ENCODE measurements around the gene PCDHGB3.
A peak's percentile ranks its signal among the peaks of the same experiment; 100 is the strongest.
"Not testable (repeated sequence)": the region's sequence is repeated elsewhere in the genome, so short reads cannot be mapped to it uniquely, and the experiment has no call there.

Gene PCDHGB3

DNA sequence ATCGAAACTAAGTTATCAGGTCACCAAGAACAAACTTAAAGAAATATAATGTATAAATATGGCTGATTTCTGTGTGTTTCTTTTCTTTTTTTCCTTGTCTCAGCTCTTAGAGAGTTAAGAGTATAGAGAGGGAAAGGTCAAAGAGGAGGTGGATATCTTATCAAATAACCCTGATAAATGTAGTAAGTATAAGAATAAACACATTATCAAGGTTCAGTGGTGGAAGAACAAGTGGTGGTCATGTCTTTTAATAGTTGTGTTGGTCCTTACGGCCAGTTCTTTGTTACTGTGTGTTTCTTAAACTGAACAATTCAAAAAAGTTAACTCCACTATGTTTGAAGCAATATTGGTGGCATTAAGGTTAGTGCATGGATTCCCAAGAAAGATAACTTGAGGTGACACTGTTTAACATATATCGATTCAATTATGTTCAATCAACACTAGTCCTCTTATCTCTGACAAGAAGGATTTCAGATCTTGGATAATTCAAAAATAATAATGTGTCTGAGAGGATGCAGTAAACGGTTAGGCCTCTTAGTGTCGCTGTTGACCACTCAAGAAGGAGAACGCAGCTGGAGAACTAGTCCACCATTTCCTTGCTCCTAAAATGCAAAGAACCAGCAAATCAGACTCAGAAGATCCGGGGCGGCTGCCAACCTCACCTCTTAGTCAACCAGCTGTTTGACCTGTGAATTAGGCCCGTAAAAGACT lies 26.6 kb upstream of the PCDHGB3 start, which contains the start of gene PCDHGA3:
Gene PCDHGA3 (plus strand): TSS at position 588 of the 711 bp plus-strand sequence. CDS start 205 bp downstream, outside the sequence.
- peak within 1 kb of the TSS; percentile 35 for H3K4me3 ChIP-seq (ENCODE audit: insufficient read depth, low read depth, low read length)
- H3K27me3 ChIP-seq (ENCODE audit: control insufficient read depth, insufficient read depth, low read length, poor library complexity, severe bottlenecking), result no peaks in the 10 kb centered on the region
- H3K27ac ChIP-seq (ENCODE audit: insufficient read depth, low read depth, low read length, poor library complexity, severe bottlenecking), result no peak within 1 kb of the TSS
- H3K4me1 ChIP-seq (ENCODE audit: control insufficient read depth, insufficient read depth, low read length), result no peaks in the 10 kb centered on the region
- H3K36me3 ChIP-seq (ENCODE audit: control insufficient read depth, insufficient read depth, low read length), result no peaks in the 10 kb centered on the region
- peaks cover 7% of the 10 kb centered on the region for H3K9me3 ChIP-seq (ENCODE audit: control insufficient read depth, low read length)
- WGBS, 2 experiments, result 62 to 70% methylated on average over 7 to 8 of the region's 9 CpGs

DNA sequence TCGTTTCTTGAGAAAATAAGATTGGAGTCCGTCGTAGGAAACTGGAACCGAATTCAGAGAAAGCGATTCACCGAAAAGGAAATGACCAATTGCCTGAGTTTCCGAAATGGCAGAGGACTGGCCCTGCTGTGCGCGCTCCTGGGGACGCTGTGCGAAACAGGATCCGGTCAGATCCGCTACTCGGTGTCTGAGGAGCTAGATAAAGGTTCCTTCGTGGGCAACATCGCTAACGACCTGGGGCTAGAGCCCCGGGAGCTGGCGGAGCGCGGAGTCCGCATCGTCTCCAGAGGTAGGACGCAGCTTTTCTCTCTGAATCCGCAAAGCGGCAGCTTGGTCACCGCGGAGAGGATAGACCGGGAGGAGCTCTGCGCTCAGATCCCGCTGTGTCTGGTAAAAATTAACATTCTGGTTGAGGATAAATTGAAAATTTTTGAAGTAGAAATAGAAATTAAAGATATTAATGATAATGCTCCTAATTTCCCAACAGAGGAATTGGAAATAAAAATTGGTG lies 26.0 kb upstream of the PCDHGB3 start:
- no peaks in the 10 kb centered on the region for H3K27me3 ChIP-seq (ENCODE audit: control insufficient read depth, insufficient read depth, low read length, poor library complexity, severe bottlenecking)
- no peaks in the 10 kb centered on the region for H3K4me1 ChIP-seq (ENCODE audit: control insufficient read depth, insufficient read depth, low read length)
- H3K36me3 ChIP-seq (ENCODE audit: control insufficient read depth, insufficient read depth, low read length), result no peaks in the 10 kb centered on the region
- peak overlapping the region; percentile 35 for H3K4me3 ChIP-seq (ENCODE audit: insufficient read depth, low read depth, low read length)
- no peak overlapping the region for H3K27ac ChIP-seq (ENCODE audit: insufficient read depth, low read depth, low read length, poor library complexity, severe bottlenecking)
- peaks cover 7% of the 10 kb centered on the region for H3K9me3 ChIP-seq (ENCODE audit: control insufficient read depth, low read length)
- WGBS, 2 experiments, result 74 to 81% methylated on average over 31 of the region's 31 CpGs

DNA sequence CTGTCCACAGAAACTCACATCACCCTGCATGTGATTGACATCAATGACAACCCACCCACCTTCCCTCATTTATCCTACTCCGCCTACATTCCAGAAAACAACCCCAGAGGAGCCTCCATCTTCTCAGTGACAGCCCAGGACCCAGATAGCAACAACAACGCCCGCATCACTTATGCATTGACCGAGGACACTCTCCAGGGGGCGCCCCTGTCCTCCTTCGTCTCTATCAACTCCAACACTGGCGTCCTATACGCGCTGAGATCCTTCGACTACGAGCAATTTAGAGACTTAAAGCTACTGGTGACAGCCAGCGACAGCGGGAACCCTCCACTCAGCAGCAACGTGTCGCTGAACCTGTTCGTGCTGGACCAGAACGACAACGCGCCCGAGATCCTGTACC lies 24.7 kb upstream of the PCDHGB3 start:
- H3K4me3 ChIP-seq (ENCODE audit: insufficient read depth, low read depth, low read length), result no peak overlapping the region
- H3K9me3 ChIP-seq (ENCODE audit: control insufficient read depth, low read length), result peaks cover 7% of the 10 kb centered on the region
- 93% methylated on average over 20 of the region's 20 CpGs for WGBS, 2 experiments
- H3K4me1 ChIP-seq (ENCODE audit: control insufficient read depth, insufficient read depth, low read length), result no peaks in the 10 kb centered on the region
- no peaks in the 10 kb centered on the region for H3K27me3 ChIP-seq (ENCODE audit: control insufficient read depth, insufficient read depth, low read length, poor library complexity, severe bottlenecking)
- no peaks in the 10 kb centered on the region for H3K36me3 ChIP-seq (ENCODE audit: control insufficient read depth, insufficient read depth, low read length)
- no peak overlapping the region for H3K27ac ChIP-seq (ENCODE audit: insufficient read depth, low read depth, low read length, poor library complexity, severe bottlenecking)

DNA sequence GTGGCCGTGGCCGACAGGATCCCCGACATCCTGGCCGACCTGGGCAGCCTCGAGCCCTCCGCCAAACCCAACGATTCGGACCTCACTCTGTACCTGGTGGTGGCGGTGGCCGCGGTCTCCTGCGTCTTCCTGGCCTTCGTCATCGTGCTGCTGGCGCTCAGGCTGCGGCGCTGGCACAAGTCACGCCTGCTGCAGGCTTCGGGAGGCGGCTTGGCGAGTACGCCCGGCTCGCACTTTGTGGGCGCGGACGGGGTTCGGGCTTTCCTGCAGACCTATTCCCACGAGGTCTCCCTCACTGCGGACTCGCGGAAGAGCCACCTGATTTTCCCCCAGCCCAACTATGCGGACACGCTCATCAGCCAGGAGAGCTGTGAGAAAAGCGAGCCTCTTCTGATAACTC lies 24.0 kb upstream of the PCDHGB3 start:
- H3K36me3 ChIP-seq (ENCODE audit: control insufficient read depth, insufficient read depth, low read length); H3K9me3 ChIP-seq (ENCODE audit: control insufficient read depth, low read length); H3K27ac ChIP-seq (ENCODE audit: insufficient read depth, low read depth, low read length, poor library complexity, severe bottlenecking); H3K27me3 ChIP-seq (ENCODE audit: control insufficient read depth, insufficient read depth, low read length, poor library complexity, severe bottlenecking); H3K4me1 ChIP-seq (ENCODE audit: control insufficient read depth, insufficient read depth, low read length); H3K4me3 ChIP-seq (ENCODE audit: insufficient read depth, low read depth, low read length): not testable (repeated sequence)
- WGBS, 2 experiments, result 94% methylated on average over 20 to 26 of the region's 35 CpGs

DNA sequence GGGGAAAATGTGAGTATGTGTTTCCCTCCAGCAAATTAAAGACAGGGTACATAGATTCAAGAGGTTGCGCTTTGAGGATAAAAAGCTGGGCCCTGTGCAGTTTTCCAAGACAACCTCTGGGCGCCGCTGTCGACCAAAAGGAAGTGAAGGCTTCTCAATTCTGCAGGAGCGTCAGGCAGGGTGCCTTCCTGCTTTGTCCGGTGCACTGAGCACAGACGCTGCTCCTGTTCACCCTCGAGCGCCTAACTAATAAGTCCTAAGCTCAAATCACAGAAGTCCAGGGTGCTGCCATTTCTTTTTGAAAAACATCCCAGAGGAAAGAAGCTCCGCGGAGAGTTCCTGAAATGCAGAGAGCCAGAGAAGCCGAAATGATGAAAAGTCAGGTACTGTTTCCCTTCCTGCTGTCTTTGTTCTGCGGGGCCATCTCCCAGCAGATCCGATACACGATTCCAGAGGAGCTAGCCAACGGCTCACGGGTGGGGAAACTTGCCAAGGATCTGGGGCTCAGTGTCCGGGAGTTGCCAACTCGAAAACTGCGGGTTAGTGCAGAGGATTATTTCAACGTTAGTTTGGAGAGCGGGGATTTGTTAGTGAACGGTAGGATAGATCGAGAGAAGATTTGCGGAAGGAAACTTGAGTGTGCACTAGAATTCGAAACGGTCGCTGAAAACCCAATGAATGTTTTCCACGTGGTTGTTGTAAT lies 20.0 kb upstream of the PCDHGB3 start, which contains the start of gene PCDHGB1:
Gene PCDHGB1 (plus strand): TSS at position 183 of the 703 bp plus-strand sequence. CDS start 162 bp downstream, at position 345.
- Histone ChIP-seq H3K4me3 (ENCODE audit: insufficient read depth, low read depth, low read length) (no peak within 1 kb of the TSS), H3K9me3 (ENCODE audit: control insufficient read depth, low read length) (peaks cover 6% of the 10 kb centered on the region), H3K4me1 (ENCODE audit: control insufficient read depth, insufficient read depth, low read length) (no peaks in the 10 kb centered on the region), H3K27me3 (ENCODE audit: control insufficient read depth, insufficient read depth, low read length, poor library complexity, severe bottlenecking) (no peaks in the 10 kb centered on the region), H3K27ac (ENCODE audit: insufficient read depth, low read depth, low read length, poor library complexity, severe bottlenecking) (no peak within 1 kb of the TSS), H3K36me3 (ENCODE audit: control insufficient read depth, insufficient read depth, low read length) (no peaks in the 10 kb centered on the region)
- WGBS, 2 experiments, result 81 to 83% methylated on average over 29 of the region's 29 CpGs

DNA sequence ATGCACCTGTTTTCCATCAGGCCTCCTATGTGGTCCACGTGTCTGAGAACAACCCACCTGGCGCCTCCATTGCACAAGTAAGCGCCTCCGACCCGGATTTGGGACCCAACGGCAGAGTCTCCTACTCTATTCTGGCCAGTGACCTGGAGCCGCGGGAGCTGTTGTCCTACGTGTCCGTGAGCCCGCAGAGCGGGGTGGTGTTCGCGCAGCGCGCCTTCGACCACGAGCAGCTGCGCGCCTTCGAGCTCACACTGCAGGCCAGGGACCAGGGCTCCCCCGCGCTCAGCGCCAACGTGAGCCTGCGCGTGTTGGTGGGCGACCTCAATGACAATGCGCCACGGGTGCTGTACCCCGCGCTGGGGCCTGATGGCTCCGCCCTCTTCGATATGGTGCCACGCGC lies 18.5 kb upstream of the PCDHGB3 start:
- WGBS, 2 experiments, result 95 to 96% methylated on average over 28 to 30 of the region's 36 CpGs
- Histone ChIP-seq H3K9me3 (ENCODE audit: control insufficient read depth, low read length) (peaks cover 2% of the 10 kb centered on the region), H3K4me1 (ENCODE audit: control insufficient read depth, insufficient read depth, low read length) (no peaks in the 10 kb centered on the region)

DNA sequence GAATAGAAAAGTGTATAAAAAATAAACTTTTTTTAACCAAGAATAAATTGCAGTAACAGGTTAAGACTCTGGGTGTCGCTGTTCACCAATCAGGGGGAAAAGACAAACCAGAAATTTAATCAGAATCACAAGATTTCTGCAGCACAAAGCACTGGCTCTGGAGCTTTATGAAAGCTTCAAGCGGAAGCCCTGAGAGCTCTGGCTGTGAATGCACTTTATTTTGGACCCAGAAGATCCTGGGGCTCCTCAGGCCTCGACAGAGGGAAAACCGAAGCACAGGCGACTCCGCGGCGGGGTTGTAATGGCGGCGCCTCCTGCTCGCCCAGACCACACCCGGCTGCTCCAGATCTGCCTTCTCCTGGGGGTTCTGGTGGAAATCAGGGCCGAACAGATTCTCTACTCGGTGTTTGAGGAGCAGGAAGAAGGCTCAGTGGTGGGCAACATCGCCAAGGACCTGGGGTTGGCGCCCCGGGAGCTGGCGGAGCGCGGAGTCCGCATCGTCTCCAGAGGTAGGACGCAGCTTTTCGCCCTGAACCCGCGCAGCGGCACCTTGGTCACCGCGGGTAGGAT lies 15.1 kb upstream of the PCDHGB3 start, which contains the start of gene PCDHGA4:
Gene PCDHGA4 (plus strand): TSS at position 122 of the 570 bp plus-strand sequence. CDS start 87 bp downstream, at position 209.
- no peaks in the 10 kb centered on the region for H3K36me3 ChIP-seq (ENCODE audit: control insufficient read depth, insufficient read depth, low read length)
- no peak within 1 kb of the TSS for H3K27ac ChIP-seq (ENCODE audit: insufficient read depth, low read depth, low read length, poor library complexity, severe bottlenecking)
- H3K27me3 ChIP-seq (ENCODE audit: control insufficient read depth, insufficient read depth, low read length, poor library complexity, severe bottlenecking), result no peaks in the 10 kb centered on the region
- 94% methylated on average over 29 of the region's 29 CpGs for WGBS, 2 experiments
- no peak within 1 kb of the TSS for H3K4me3 ChIP-seq (ENCODE audit: insufficient read depth, low read depth, low read length)
- H3K4me1 ChIP-seq (ENCODE audit: control insufficient read depth, insufficient read depth, low read length), result no peaks in the 10 kb centered on the region
- H3K9me3 ChIP-seq (ENCODE audit: control insufficient read depth, low read length), result peaks cover 2% of the 10 kb centered on the region

More for the DNA sequence above, 18.5 kb upstream of the PCDHGB3 start:
- Histone ChIP-seq H3K27ac (ENCODE audit: insufficient read depth, low read depth, low read length, poor library complexity, severe bottlenecking) (no peak overlapping the region), H3K4me3 (ENCODE audit: insufficient read depth, low read depth, low read length) (no peak overlapping the region), H3K36me3 (ENCODE audit: control insufficient read depth, insufficient read depth, low read length) (no peaks in the 10 kb centered on the region), H3K27me3 (ENCODE audit: control insufficient read depth, insufficient read depth, low read length, poor library complexity, severe bottlenecking) (no peaks in the 10 kb centered on the region)

DNA sequence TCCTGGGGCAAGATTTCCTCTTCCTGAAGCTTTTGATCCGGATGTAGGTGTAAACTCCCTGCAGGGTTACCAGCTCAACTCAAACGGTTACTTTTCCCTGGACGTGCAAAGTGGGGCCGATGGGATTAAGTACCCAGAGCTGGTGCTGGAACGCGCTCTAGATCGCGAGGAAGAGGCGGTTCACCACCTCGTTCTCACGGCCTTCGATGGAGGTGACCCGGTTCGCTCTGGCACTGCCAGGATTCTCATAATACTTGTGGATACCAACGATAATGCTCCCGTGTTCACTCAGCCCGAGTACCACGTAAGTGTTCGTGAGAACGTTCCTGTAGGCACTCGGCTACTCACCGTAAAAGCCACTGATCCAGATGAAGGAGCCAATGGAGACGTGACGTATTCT lies 14.4 kb upstream of the PCDHGB3 start:
- WGBS, 2 experiments, result 96 to 97% methylated on average over 24 of the region's 24 CpGs
- H3K9me3 ChIP-seq (ENCODE audit: control insufficient read depth, low read length), result peaks cover 5% of the 10 kb centered on the region
- no peaks in the 10 kb centered on the region for H3K4me1 ChIP-seq (ENCODE audit: control insufficient read depth, insufficient read depth, low read length)

DNA sequence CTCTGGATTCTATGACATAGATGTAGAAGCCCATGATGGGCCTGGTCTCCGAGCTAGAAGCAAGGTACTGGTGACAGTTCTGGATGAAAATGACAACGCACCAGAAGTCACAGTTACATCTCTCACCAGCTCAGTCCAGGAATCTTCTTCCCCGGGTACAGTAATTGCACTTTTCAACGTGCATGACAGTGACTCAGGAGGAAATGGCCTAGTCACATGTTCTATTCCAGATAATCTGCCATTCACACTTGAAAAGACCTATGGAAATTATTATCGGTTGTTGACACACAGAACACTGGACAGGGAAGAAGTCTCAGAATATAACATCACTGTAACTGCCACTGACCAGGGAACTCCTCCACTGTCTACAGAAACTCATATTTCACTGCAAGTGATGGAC lies 13.9 kb upstream of the PCDHGB3 start:
- peaks cover 5% of the 10 kb centered on the region for H3K9me3 ChIP-seq (ENCODE audit: control insufficient read depth, low read length)
- WGBS, 2 experiments, result 90% methylated on average over 5 of the region's 5 CpGs
- H3K27ac ChIP-seq (ENCODE audit: insufficient read depth, low read depth, low read length, poor library complexity, severe bottlenecking), result no peak overlapping the region
- no peaks in the 10 kb centered on the region for H3K36me3 ChIP-seq (ENCODE audit: control insufficient read depth, insufficient read depth, low read length)
- no peaks in the 10 kb centered on the region for H3K4me1 ChIP-seq (ENCODE audit: control insufficient read depth, insufficient read depth, low read length)
- H3K27me3 ChIP-seq (ENCODE audit: control insufficient read depth, insufficient read depth, low read length, poor library complexity, severe bottlenecking), result no peaks in the 10 kb centered on the region
- H3K4me3 ChIP-seq (ENCODE audit: insufficient read depth, low read depth, low read length), result no peak overlapping the region

More for the DNA sequence above, 14.4 kb upstream of the PCDHGB3 start:
- Histone ChIP-seq H3K27ac (ENCODE audit: insufficient read depth, low read depth, low read length, poor library complexity, severe bottlenecking) (no peak overlapping the region), H3K4me3 (ENCODE audit: insufficient read depth, low read depth, low read length) (no peak overlapping the region), H3K27me3 (ENCODE audit: control insufficient read depth, insufficient read depth, low read length, poor library complexity, severe bottlenecking) (no peaks in the 10 kb centered on the region), H3K36me3 (ENCODE audit: control insufficient read depth, insufficient read depth, low read length) (no peaks in the 10 kb centered on the region)

DNA sequence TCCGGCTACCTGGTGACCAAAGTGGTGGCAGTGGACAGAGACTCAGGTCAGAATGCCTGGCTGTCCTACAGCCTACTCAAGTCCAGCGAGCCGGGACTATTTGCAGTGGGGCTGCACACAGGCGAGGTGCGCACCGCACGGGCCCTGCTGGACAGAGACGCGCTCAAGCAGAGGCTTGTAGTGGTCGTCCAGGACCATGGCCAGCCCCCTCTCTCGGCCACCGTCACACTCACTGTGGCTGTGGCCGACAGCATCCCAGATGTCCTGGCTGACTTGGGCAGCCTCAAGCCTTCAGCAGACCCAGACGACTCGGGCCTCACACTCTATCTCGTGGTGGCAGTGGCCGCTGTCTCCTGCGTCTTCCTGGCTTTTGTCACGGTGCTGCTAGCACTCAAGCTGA lies 13.1 kb upstream of the PCDHGB3 start:
- Histone ChIP-seq H3K4me3 (ENCODE audit: insufficient read depth, low read depth, low read length) (no peak overlapping the region), H3K4me1 (ENCODE audit: control insufficient read depth, insufficient read depth, low read length) (no peaks in the 10 kb centered on the region), H3K9me3 (ENCODE audit: control insufficient read depth, low read length) (peaks cover 5% of the 10 kb centered on the region), H3K27ac (ENCODE audit: insufficient read depth, low read depth, low read length, poor library complexity, severe bottlenecking) (no peak overlapping the region), H3K27me3 (ENCODE audit: control insufficient read depth, insufficient read depth, low read length, poor library complexity, severe bottlenecking) (no peaks in the 10 kb centered on the region), H3K36me3 (ENCODE audit: control insufficient read depth, insufficient read depth, low read length) (no peaks in the 10 kb centered on the region)
- 95% methylated on average over 19 of the region's 19 CpGs for WGBS, 2 experiments

All from ectodermal cell (in vitro differentiated cells).